Measurements from ENCODE around the gene IQCE.
"Not testable (repeated sequence)": the region's sequence is repeated elsewhere in the genome, so short reads cannot be mapped to it uniquely, and the experiment has no call there.

The IQCE gene

GRCh38 chr7:2604608-2605174, 45.9 kb downstream of the IQCE start:
- no peak for DNase-seq (ENCODE audit: low spot score)

- no peak for DNase-seq (ENCODE audit: low spot score)
These were observed 47.1 kb downstream of the IQCE start for GRCh38 chr7:2605608-2606538.

- DNase-seq (ENCODE audit: low spot score), result no peak
These were observed 47.8 kb downstream of the IQCE start for GRCh38 chr7:2606539-2606936.

GRCh38 chr7:2607122-2607922, 48.5 kb downstream of the IQCE start:
- DNase-seq (ENCODE audit: low spot score), result peak; percentile 87

GRCh38 chr7:2607923-2608904, 49.4 kb downstream of the IQCE start:
- no peak for DNase-seq (ENCODE audit: low spot score)

- DNase-seq (ENCODE audit: low spot score), result no peak
These were observed 50.2 kb downstream of the IQCE start for GRCh38 chr7:2608921-2609411.

- not testable (repeated sequence) for DNase-seq (ENCODE audit: low spot score)
These were observed 50.9 kb downstream of the IQCE start for GRCh38 chr7:2609646-2610045.

GRCh38 chr7:2610466-2610865, 51.7 kb downstream of the IQCE start:
- no peak for DNase-seq (ENCODE audit: low spot score)

GRCh38 chr7:2610898-2611297, 52.1 kb downstream of the IQCE start:
- no peak for DNase-seq (ENCODE audit: low spot score)

- DNase-seq (ENCODE audit: low spot score), result no peak
These were observed 52.6 kb downstream of the IQCE start for GRCh38 chr7:2611401-2611800.

- DNase-seq (ENCODE audit: low spot score), result no peak
These were observed 53.1 kb downstream of the IQCE start for GRCh38 chr7:2611922-2612321.

- no peak for DNase-seq (ENCODE audit: low spot score)
These were observed 53.8 kb downstream of the IQCE start for GRCh38 chr7:2612445-2613097.

GRCh38 chr7:2613098-2613930, 54.5 kb downstream of the IQCE start:
- no peak for DNase-seq (ENCODE audit: low spot score)

GRCh38 chr7:2613931-2614600, 55.3 kb downstream of the IQCE start:
- peak; percentile 75 for DNase-seq (ENCODE audit: low spot score)

GRCh38 chr7:2614631-2615330, 56.0 kb downstream of the IQCE start:
- peak; percentile 33 for DNase-seq (ENCODE audit: low spot score)

- DNase-seq (ENCODE audit: low spot score), result no peak
These were observed 57.9 kb downstream of the IQCE start for GRCh38 chr7:2616387-2617324.

GRCh38 chr7:2617325-2617905, 58.6 kb downstream of the IQCE start:
- DNase-seq (ENCODE audit: low spot score), result no peak

Measured in AG20443 (cell line).